OCI-LY7 (cell line): Measurements from ENCODE around the gene ARHGAP6. TPM values are rescaled to one million over a fixed set of nuclear protein-coding genes. Genes with fewer than 3 reads are reported as not detected.

Experiments used
- BruUV-seq: library from RNA; stranded (reverse); fragments of 400-500 nt; replicated peaks from 2 replicates; lab custom pipeline; 2021; lab: Mats Ljungman, UMichigan
- CTCF ChIA-PET: fragments of 300-600 bp; sonication (Branson Sonifier 250); formaldehyde crosslinking; loops from one replicate; lab custom pipeline; 2022; ENCODE audit warnings: antibody characterized with exemption; ENCODE audit not compliant: unreplicated experiment; lab: Charles Lee
- POLR2A ChIA-PET: fragments of 300-600 bp; sonication (Branson Sonifier 250); formaldehyde crosslinking; loops from one replicate; lab custom pipeline; 2022; ENCODE audit warnings: antibody characterized with exemption; lab: Charles Lee
- DNase-seq: peaks from one replicate; pipeline ENCODE4 v3.0.0-alpha.2; 2015; ENCODE audit warnings: low spot score
- H2AFZ ChIP-seq: fragments of 200-600 bp; sonication (generic), shearing (Covaris generic); 2 replicates; pipeline ENCODE4 v1.6.1; 2014; ENCODE audit warnings: mild to moderate bottlenecking, antibody characterized with exemption, low read length, moderate library complexity
- H3K27ac ChIP-seq: fragments of 200-600 bp; sonication (generic); 2 replicates; pipeline ENCODE4 v1.5.1; 2014; ENCODE audit warnings: mixed run types, low read depth, mild to moderate bottlenecking, moderate library complexity, low read length, inconsistent platforms; ENCODE audit not compliant: poor library complexity, severe bottlenecking
- H3K36me3 ChIP-seq: fragments of 200-600 bp; sonication (generic); 2 replicates; pipeline ENCODE4 v1.6.1; 2014; ENCODE audit warnings: mild to moderate bottlenecking, antibody characterized with exemption, low read length, moderate library complexity, mixed read lengths; ENCODE audit not compliant: insufficient read depth
- H3K4me1 ChIP-seq: fragments of 200-600 bp; sonication (generic); 2 replicates; pipeline ENCODE4 v1.5.1; 2014; ENCODE audit warnings: mild to moderate bottlenecking, low read length; ENCODE audit not compliant: insufficient read depth, poor library complexity, severe bottlenecking
- H3K4me2 ChIP-seq: fragments of 200-600 bp; sonication (generic); 2 replicates; pipeline ENCODE4 v1.6.1; 2014; ENCODE audit warnings: mild to moderate bottlenecking, low read length
- H3K4me3 ChIP-seq: fragments of 200-600 bp; sonication (generic); 2 replicates; pipeline ENCODE4 v1.5.1; 2014; ENCODE audit warnings: mild to moderate bottlenecking, low read depth, low read length; ENCODE audit not compliant: poor library complexity, severe bottlenecking
- H3K79me2 ChIP-seq: fragments of 200-600 bp; sonication (generic); 2 replicates; pipeline ENCODE4 v1.6.1; 2016; ENCODE audit warnings: low read depth, mild to moderate bottlenecking, low read length, moderate library complexity, mixed read lengths; ENCODE audit not compliant: insufficient read depth
- H3K9me2 ChIP-seq: fragments of 200-600 bp; sonication (generic); 2 replicates; pipeline ENCODE4 v1.6.1; 2016; ENCODE audit warnings: mild to moderate bottlenecking, low read length, mixed read lengths; ENCODE audit not compliant: insufficient read depth
- H3K9me3 ChIP-seq: fragments of 200-600 bp; sonication (generic); 2 replicates; pipeline ENCODE4 v1.6.1; 2014; ENCODE audit warnings: mild to moderate bottlenecking, mixed run types, low read length, mixed read lengths
- H4K20me1 ChIP-seq: fragments of 200-600 bp; sonication (generic); 2 replicates; pipeline ENCODE4 v1.6.1; 2014; ENCODE audit warnings: mild to moderate bottlenecking, antibody characterized with exemption, low read length, moderate library complexity, mixed read lengths; ENCODE audit not compliant: insufficient read depth
- EZH2phosphoT487 ChIP-seq: fragments of 200-600 bp; sonication (generic); IDR thresholded peaks from 2 replicates; pipeline ENCODE4 v1.6.1; 2018; ENCODE audit warnings: low read depth, borderline replicate concordance, mild to moderate bottlenecking, mixed run types, antibody characterized with exemption, low read length, moderate library complexity, mixed read lengths
- intact Hi-C: fragments of 100-400 bp; cut with micrococcal nuclease; formaldehyde crosslinking; loops from one replicate; pipeline ENCODE4 v1.10.0; 2022; ENCODE audit not compliant: unreplicated experiment
- total RNA-seq, 2 experiments: library from RNA; depleted of rRNA in 1 of 2; stranded (reverse); fragments of >200 nt in 1 of 2; shearing (Covaris generic) in 1 of 2; gene quantifications; 2 replicates each; pipeline ENCODE4 v1.2.3, GENCODE V29; 2014 to 2022
- TF ChIP-seq, protein P1 (sequence below): fragments of 200-600 bp; sonication (generic); conservative IDR thresholded peaks from 2 replicates; pipeline ENCODE4 v1.5.1; 2014; ENCODE audit warnings: mild to moderate bottlenecking, antibody characterized with exemption, low read length, moderate library complexity, mixed read lengths

Gene ARHGAP6
- total RNA-seq, 2 experiments from 2014 or later = not detected

- Histone ChIP-seq H3K36me3 (no peaks in the 10 kb centered on the region), H3K4me3 (no peak overlapping the region), H3K27ac (no peak overlapping the region), H4K20me1 (no peaks in the 10 kb centered on the region), H3K9me2 (no peaks in the 10 kb centered on the region), H2AFZ (no peak overlapping the region), H3K4me1 (peaks cover 20% of the 10 kb centered on the region), H3K4me2 (no peak overlapping the region), H3K9me3 (no peaks in the 10 kb centered on the region), H3K79me2 (no peaks in the 10 kb centered on the region)
- TF ChIP-seq, protein P1, sequence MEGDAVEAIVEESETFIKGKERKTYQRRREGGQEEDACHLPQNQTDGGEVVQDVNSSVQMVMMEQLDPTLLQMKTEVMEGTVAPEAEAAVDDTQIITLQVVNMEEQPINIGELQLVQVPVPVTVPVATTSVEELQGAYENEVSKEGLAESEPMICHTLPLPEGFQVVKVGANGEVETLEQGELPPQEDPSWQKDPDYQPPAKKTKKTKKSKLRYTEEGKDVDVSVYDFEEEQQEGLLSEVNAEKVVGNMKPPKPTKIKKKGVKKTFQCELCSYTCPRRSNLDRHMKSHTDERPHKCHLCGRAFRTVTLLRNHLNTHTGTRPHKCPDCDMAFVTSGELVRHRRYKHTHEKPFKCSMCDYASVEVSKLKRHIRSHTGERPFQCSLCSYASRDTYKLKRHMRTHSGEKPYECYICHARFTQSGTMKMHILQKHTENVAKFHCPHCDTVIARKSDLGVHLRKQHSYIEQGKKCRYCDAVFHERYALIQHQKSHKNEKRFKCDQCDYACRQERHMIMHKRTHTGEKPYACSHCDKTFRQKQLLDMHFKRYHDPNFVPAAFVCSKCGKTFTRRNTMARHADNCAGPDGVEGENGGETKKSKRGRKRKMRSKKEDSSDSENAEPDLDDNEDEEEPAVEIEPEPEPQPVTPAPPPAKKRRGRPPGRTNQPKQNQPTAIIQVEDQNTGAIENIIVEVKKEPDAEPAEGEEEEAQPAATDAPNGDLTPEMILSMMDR = no peak
- no peak for TF ChIP-seq EZH2phosphoT487
- intact Hi-C loops = no loop called here
- ChIA-PET POLR2A (no interaction called here), CTCF (no interaction called here)
- no TSS peak for BruUV-seq
- no peak for DNase-seq
Measured at GRCh38 chrX:11331788-11332187, 333.9 kb downstream of the ARHGAP6 start.

- H3K9me2 ChIP-seq = no peaks in the 10 kb centered on the region
- no peaks in the 10 kb centered on the region for H3K9me3 ChIP-seq
- intact Hi-C loops = no loop called here
- H3K36me3 ChIP-seq = no peaks in the 10 kb centered on the region; the same call in 1 of the 2 replicates
- no peak overlapping the region for H3K4me3 ChIP-seq
- POLR2A ChIA-PET = interaction anchor here (0.6 to 1.3 kb wide), 2 partner anchors 10 to 147 kb away, joined by 3 read pairs; no protein-coding TSS in a partner anchor
- H4K20me1 ChIP-seq = no peaks in the 10 kb centered on the region
- no peaks in the 10 kb centered on the region for H3K4me1 ChIP-seq
- H2AFZ ChIP-seq = no peak overlapping the region
- H3K4me2 ChIP-seq = no peak overlapping the region
- H3K27ac ChIP-seq = no peak overlapping the region
- DNase-seq = no peak
- CTCF ChIA-PET = no interaction called here
- TF ChIP-seq EZH2phosphoT487 = no peak
- TF ChIP-seq, protein P1 = no peak
- no TSS peak for BruUV-seq
- H3K79me2 ChIP-seq = no peaks in the 10 kb centered on the region
Measured at GRCh38 chrX:11329021-11329420, 336.7 kb downstream of the ARHGAP6 start.

DNA sequence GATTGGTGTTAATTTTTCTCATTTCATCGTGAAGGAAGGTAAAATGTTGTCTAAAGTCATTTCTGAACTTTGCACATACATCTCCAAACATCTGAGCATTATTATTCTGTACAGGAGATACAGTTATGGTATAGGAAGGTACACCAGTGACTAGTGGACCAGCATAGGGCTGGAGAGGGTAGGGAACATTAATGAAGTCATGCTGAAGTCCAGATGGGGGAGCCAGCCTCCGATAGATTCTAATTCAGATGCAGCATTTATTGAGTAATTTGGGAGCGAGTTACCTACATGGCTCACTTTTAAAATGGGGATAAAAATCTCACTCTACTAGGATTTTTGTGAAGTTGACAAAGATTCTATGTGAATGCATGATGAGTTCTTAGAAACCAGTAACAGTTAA lies 337.6 kb downstream of the ARHGAP6 start:
- H3K4me1 ChIP-seq = no peaks in the 10 kb centered on the region

More for the DNA sequence above, 337.6 kb downstream of the ARHGAP6 start:
- ChIA-PET CTCF (no interaction called here), POLR2A (no interaction called here)
- Histone ChIP-seq H3K4me3 (no peak overlapping the region), H2AFZ (no peak overlapping the region), H3K4me2 (no peak overlapping the region), H3K36me3 (no peaks in the 10 kb centered on the region; the same call in 1 of the 2 replicates), H3K9me3 (no peaks in the 10 kb centered on the region), H3K9me2 (no peaks in the 10 kb centered on the region), H3K27ac (no peak overlapping the region), H3K79me2 (no peaks in the 10 kb centered on the region), H4K20me1 (no peaks in the 10 kb centered on the region)
- DNase-seq = no peak
- intact Hi-C loops = no loop called here
- no TSS peak for BruUV-seq
- TF ChIP-seq, protein P1 = no peak
- TF ChIP-seq EZH2phosphoT487 = no peak
